Endothelial cell of umbilical vein (primary cell): ENCODE data around the gene PDLIM5. TPM values are rescaled to one million over a fixed set of nuclear protein-coding genes. Genes with fewer than 3 reads are reported as not detected.

Experiments
- BruUV-seq: library from RNA; stranded (reverse); fragments of 400-500 nt; replicated peaks from 2 replicates; lab custom pipeline; 2021; lab: Mats Ljungman, UMichigan
- CTCF ChIA-PET: fragments of 300-600, 350-600 bp; sonication (Branson Sonifier 250); formaldehyde crosslinking; loops from one replicate; lab custom pipeline; 2021; ENCODE audit warnings: antibody characterized with exemption, inconsistent platforms; lab: Charles Lee
- POLR2A ChIA-PET: fragments of 300-600, 350-600 bp; sonication (Branson Sonifier 250); formaldehyde crosslinking; loops from one replicate; lab custom pipeline; 2021; ENCODE audit warnings: antibody characterized with exemption, inconsistent platforms; lab: Charles Lee
- DNase-seq: peaks from one replicate; pipeline ENCODE4 v3.0.0-alpha.2; 2011; ENCODE audit warnings: low read depth, low spot score
- FAIRE-seq: peaks from 2 replicates; lab custom pipeline; 2011; peaks lifted over from hg19 to GRCh38; lab: Jason Lieb, UNC
- H2AFZ ChIP-seq: 2 replicates; pipeline ENCODE4 v1.6.0; 2012; ENCODE audit warnings: low read depth, low read length, control low read depth, inconsistent platforms
- H3K27ac ChIP-seq: 2 replicates; pipeline ENCODE4 v1.5.1; 2011; ENCODE audit warnings: low read depth, mild to moderate bottlenecking, control low read depth, low read length, moderate library complexity; ENCODE audit not compliant: insufficient read depth
- H3K27me3 ChIP-seq, 2 experiments: 2 replicates each; pipeline versions ENCODE4 v1.6.0 to v1.6.1; 2011; ENCODE audit warnings: low read length in 2 of 2, mixed read lengths in 1 of 2; ENCODE audit not compliant: control insufficient read depth in 2 of 2, insufficient read depth in 2 of 2
- H3K36me3 ChIP-seq, 2 experiments: 2 replicates in 1 of 2; 3 replicates in 1 of 2; pipeline ENCODE4 v1.5.1; 2011; ENCODE audit warnings: low read length in 2 of 2, mild to moderate bottlenecking in 1 of 2, moderate library complexity in 1 of 2; ENCODE audit not compliant: control insufficient read depth in 2 of 2, insufficient read depth in 2 of 2; ENCODE audit errors: extremely low read depth in 1 of 2
- H3K4me1 ChIP-seq: 3 replicates; pipeline ENCODE4 v1.5.1; 2011; ENCODE audit warnings: mild to moderate bottlenecking, low read length; ENCODE audit not compliant: control insufficient read depth, insufficient read depth; ENCODE audit errors: extremely low read depth
- H3K4me2 ChIP-seq: 2 replicates; pipeline ENCODE4 v1.6.1; 2011; ENCODE audit warnings: low read length, control low read depth, mixed read lengths; ENCODE audit not compliant: insufficient read depth
- H3K4me3 ChIP-seq, 3 experiments: fragments of 200-600 bp in 1 of 3; sonication (generic), shearing (Covaris generic) in 1 of 3; replicated peaks in 1 of 3; 2 replicates each; pipeline ENCODE4 v1.5.1; 2011 to 2016; ENCODE audit warnings: control low read depth in 3 of 3, low read length in 3 of 3, mild to moderate bottlenecking in 2 of 3, inconsistent platforms in 1 of 3, low read depth in 1 of 3, moderate library complexity in 1 of 3; ENCODE audit not compliant: insufficient read depth in 1 of 3
- H3K79me2 ChIP-seq: 2 replicates; pipeline ENCODE4 v1.6.0; 2012; ENCODE audit warnings: low read length, inconsistent platforms; ENCODE audit not compliant: control insufficient read depth, insufficient read depth
- H3K9ac ChIP-seq: replicated peaks from 2 replicates; pipeline ENCODE3; 2011; ENCODE audit warnings: low read length, control low read depth; ENCODE audit not compliant: insufficient read depth; ENCODE audit errors: extremely low read depth
- H3K9me1 ChIP-seq: replicated peaks from 3 replicates; pipeline ENCODE4 v1.6.0; 2011; ENCODE audit warnings: mild to moderate bottlenecking, low read length; ENCODE audit not compliant: control insufficient read depth, insufficient read depth; ENCODE audit errors: extremely low read depth
- H3K9me3 ChIP-seq: replicated peaks from 2 replicates; pipeline ENCODE4 v1.5.1; 2012; ENCODE audit warnings: low read length, inconsistent platforms; ENCODE audit not compliant: control insufficient read depth, insufficient read depth
- H4K20me1 ChIP-seq: replicated peaks from 2 replicates; pipeline ENCODE3; 2011; ENCODE audit warnings: mild to moderate bottlenecking, low read length; ENCODE audit not compliant: control insufficient read depth, insufficient read depth; ENCODE audit errors: extremely low read depth
- CTCF ChIP-seq, 2 donors: IDR thresholded peaks; 1 replicate in 1 of 2; 2 replicates in 1 of 2; pipeline ENCODE4 v1.5.1; 2011; ENCODE audit warnings: low read length in 2 of 2, mild to moderate bottlenecking in 2 of 2, moderate library complexity in 2 of 2, control low read depth in 1 of 2, inconsistent platforms in 1 of 2, low read depth in 1 of 2; ENCODE audit not compliant: insufficient read depth in 1 of 2; ENCODE audit errors: extremely low read depth in 1 of 2
- EZH2 ChIP-seq: IDR thresholded peaks from 2 replicates; pipeline ENCODE4 v1.6.1; 2012; ENCODE audit warnings: borderline replicate concordance, low read depth, mild to moderate bottlenecking, moderate library complexity, low read length, inconsistent platforms; ENCODE audit not compliant: severe bottlenecking
- FOS ChIP-seq: IDR thresholded peaks from 2 replicates; pipeline ENCODE4 v1.6.1; 2011; ENCODE audit warnings: mild to moderate bottlenecking, low read length, moderate library complexity, borderline replicate concordance; ENCODE audit not compliant: insufficient read depth
- GATA2 ChIP-seq: IDR thresholded peaks from 2 replicates; pipeline ENCODE4 v1.7.0; 2011; ENCODE audit warnings: low read depth, mild to moderate bottlenecking, moderate library complexity, mixed read lengths, low read length; ENCODE audit not compliant: insufficient read length, insufficient read depth
- JUN ChIP-seq: IDR thresholded peaks from 2 replicates; pipeline ENCODE4 v1.6.1; 2011; ENCODE audit warnings: borderline replicate concordance, low read depth; ENCODE audit not compliant: insufficient read length, insufficient read depth
- MAX ChIP-seq: IDR thresholded peaks from 2 replicates; pipeline ENCODE4 v1.6.1; 2011; ENCODE audit not compliant: insufficient read depth, insufficient read length
- MYC ChIP-seq: IDR thresholded peaks from one replicate; pipeline ENCODE4 v1.6.1; 2011; ENCODE audit warnings: mild to moderate bottlenecking, low read depth, low read length
- POLR2A ChIP-seq: IDR thresholded peaks from 2 replicates; pipeline ENCODE4 v1.6.1; 2012; ENCODE audit warnings: low read depth, mild to moderate bottlenecking, control low read depth, low read length
- POLR2AphosphoS5 ChIP-seq: IDR thresholded peaks from 2 replicates; pipeline ENCODE4 v1.6.1; 2012; ENCODE audit warnings: low read depth, mild to moderate bottlenecking, control low read depth, low read length, moderate library complexity; ENCODE audit not compliant: insufficient read depth
- dilution Hi-C: fragments of 300-500 bp; cut with MboI; formaldehyde crosslinking; loops from one replicate; pipeline ENCODE4 v1.15.0; 2019; ENCODE audit warnings: low sequenced_read_pairs; ENCODE audit not compliant: extremely low pct_ligation_motif_present
- intact Hi-C: fragments of 100-400 bp; cut with micrococcal nuclease; formaldehyde crosslinking; loops from one replicate; pipeline ENCODE4 v1.10.0; 2022
- polyA plus RNA-seq, 4 experiments: library from polyadenylated mRNA; depleted of rRNA in 3 of 4; stranded (reverse) in 3 of 4; unstranded in 1 of 4; fragments of >200 nt; gene quantifications; 2 replicates each; pipeline versions ENCODE4 v1.2.1 to v1.2.3, GENCODE V29; 2011 to 2012; ENCODE audit warnings: missing spikeins in 1 of 4
- total RNA-seq: library from RNA; stranded (reverse); gene quantifications from 2 replicates; pipeline ENCODE4 v1.2.3, GENCODE V29; 2021

PDLIM5 gene
- total and polyA plus RNA-seq, 2 donors (not counting 3 experiments of a cell fraction or from before 2014, with no cell fraction given), result 243 to 310 TPM

- CTCF ChIA-PET, result no interaction called here
- Histone ChIP-seq H3K4me2 (no peak overlapping the region), H3K4me3 (no peak overlapping the region), H3K9me3 (no peaks in the 10 kb centered on the region), H3K27ac (no peak overlapping the region), H2AFZ (no peak overlapping the region), H3K27me3 (no peaks in the 10 kb centered on the region), H3K79me2 (no peaks in the 10 kb centered on the region), H3K9ac (no peak overlapping the region), H3K9me1 (no peaks in the 10 kb centered on the region), H3K4me1 (no peaks in the 10 kb centered on the region), H4K20me1 (no peaks in the 10 kb centered on the region), H3K36me3 (no peaks in the 10 kb centered on the region)
- intact Hi-C loops, result no loop called here
- POLR2A ChIA-PET, result no interaction called here
- no peak for DNase-seq
- FAIRE-seq, result no peak
- dilution Hi-C loops, result no loop called here
- BruUV-seq, result no TSS peak
- TF ChIP-seq MYC, result no peak
- no peak for TF ChIP-seq CTCF (IDR thresholded peaks at IDR 0.05; ENCODE audit: extremely low read depth in 1 of 2, insufficient read depth in 1 of 2, low read depth in 1 of 2, low read length in 2 of 2)
- no peak for TF ChIP-seq POLR2AphosphoS5
- TF ChIP-seq GATA2, result no peak
- no peak for TF ChIP-seq FOS
- TF ChIP-seq POLR2A, result no peak
- TF ChIP-seq EZH2, result no peak
- TF ChIP-seq JUN, result no peak
- no peak for TF ChIP-seq MAX
Measured at GRCh38 chr4:94689155-94689860, 237.6 kb downstream of the PDLIM5 start.
